Loucy (cell line): Measurements from ENCODE around the gene USP17L28.
"Not testable (repeated sequence)": the region's sequence is repeated elsewhere in the genome, so short reads cannot be mapped to it uniquely, and the experiment has no call there.

Experiments
- EZH2phosphoT487 ChIP-seq: fragments of 200-600 bp; IDR thresholded peaks from 2 replicates; pipeline ENCODE4 v1.6.1; 2018; ENCODE audit warnings: antibody characterized with exemption, mild to moderate bottlenecking, moderate library complexity, borderline replicate concordance
- TF ChIP-seq, protein P1 (sequence below): fragments of 200-600 bp; sonication (generic); conservative IDR thresholded peaks from 2 replicates; pipeline ENCODE4 v1.5.1; 2014; ENCODE audit warnings: mild to moderate bottlenecking, antibody characterized with exemption, low read length

DNA sequence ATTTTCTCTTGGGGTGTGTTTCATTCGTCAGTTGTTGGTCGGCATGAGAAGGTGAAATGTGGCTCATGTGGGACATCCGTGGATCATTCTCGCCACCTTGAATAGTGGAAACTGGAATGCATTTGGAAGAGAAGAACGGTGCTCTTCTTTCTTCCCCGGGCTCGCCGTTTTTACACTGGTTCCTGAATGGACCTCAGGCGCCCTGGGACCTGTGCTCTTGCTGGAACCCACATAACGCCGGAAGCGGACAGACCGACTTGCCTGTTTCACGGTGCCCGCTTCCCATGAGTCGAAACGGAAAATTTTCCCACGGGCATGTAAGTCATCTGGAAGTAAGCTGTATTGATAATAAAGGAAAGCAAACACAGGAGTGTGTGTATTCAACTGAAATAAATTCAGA, 2.2 kb downstream of the USP17L28 start:
- TF ChIP-seq, protein P1, sequence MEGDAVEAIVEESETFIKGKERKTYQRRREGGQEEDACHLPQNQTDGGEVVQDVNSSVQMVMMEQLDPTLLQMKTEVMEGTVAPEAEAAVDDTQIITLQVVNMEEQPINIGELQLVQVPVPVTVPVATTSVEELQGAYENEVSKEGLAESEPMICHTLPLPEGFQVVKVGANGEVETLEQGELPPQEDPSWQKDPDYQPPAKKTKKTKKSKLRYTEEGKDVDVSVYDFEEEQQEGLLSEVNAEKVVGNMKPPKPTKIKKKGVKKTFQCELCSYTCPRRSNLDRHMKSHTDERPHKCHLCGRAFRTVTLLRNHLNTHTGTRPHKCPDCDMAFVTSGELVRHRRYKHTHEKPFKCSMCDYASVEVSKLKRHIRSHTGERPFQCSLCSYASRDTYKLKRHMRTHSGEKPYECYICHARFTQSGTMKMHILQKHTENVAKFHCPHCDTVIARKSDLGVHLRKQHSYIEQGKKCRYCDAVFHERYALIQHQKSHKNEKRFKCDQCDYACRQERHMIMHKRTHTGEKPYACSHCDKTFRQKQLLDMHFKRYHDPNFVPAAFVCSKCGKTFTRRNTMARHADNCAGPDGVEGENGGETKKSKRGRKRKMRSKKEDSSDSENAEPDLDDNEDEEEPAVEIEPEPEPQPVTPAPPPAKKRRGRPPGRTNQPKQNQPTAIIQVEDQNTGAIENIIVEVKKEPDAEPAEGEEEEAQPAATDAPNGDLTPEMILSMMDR = not testable (repeated sequence)
- not testable (repeated sequence) for TF ChIP-seq EZH2phosphoT487
